GM18526 (cell line): ENCODE data around the gene ENTPD3.
A peak's percentile ranks its signal among the peaks of the same experiment; 100 is the strongest.

ENCODE experiments used
- POLR2A ChIP-seq: IDR thresholded peaks from 3 replicates; pipeline ENCODE4 v1.6.1; 2011; ENCODE audit not compliant: insufficient read length; ENCODE audit errors: extremely low read depth

Gene ENTPD3

DNA sequence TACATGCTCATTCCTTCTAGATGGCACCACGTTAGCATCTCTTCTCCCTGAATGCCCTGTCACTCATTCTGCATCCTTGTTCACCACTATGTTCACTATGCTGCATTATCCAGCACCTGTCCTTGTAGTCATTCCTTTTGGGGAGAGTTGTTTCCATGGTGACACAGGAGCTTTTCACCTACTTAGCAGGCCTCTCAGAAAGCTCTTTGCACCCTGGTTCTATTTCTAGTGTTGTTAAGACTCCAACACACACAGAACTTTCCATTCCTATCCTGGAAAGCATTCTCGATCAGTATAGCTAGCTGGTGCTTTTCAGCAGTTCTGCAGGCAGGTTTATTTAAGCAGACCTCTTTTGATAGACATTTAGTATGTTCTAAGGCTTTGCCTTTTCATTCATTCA is 63.5 kb downstream of the ENTPD3 start:
- no peak for TF ChIP-seq POLR2A

DNA sequence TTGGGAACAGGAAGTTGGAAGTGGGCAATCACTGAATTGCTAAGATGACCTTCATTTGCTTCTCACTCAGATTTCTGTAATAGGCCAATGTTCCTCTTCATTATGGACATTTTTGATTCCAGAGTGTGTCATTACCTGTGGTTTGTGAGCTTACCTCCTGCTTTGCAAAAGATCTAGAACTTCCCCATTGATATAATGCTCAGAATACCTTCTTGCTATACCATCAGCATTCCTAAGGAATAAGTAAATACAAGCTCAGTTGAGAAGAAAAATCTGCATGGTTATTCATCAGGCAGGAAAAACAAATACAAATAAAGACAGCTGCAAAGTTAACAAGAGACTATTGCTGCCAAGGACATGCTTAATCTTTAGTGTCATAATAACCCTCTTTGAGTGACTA is 64.6 kb downstream of the ENTPD3 start:
- no peak for TF ChIP-seq POLR2A

DNA sequence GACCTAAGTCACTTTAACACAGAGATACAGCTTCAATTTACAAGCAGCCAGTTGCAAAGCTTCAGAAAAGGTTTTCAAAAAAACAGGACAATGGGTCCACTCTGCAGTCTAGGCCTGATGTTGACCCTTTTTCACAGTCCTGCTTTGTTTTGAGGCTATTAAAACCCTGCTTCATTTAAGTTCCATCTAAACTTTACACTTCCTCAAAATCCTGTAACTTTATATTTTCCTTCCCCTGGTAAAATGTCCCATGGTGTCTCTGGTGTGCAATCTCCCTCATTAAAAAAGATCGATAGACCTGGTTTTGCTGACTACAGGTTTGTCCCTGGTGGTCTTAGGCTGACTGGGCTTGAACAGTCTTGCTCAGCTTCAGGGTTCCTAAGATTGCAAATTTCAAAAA is 65.1 kb downstream of the ENTPD3 start:
- TF ChIP-seq POLR2A = no peak

- no peak for TF ChIP-seq POLR2A
These were observed 65.5 kb downstream of the ENTPD3 start for GRCh38 chr3:40452562-40452875.

DNA sequence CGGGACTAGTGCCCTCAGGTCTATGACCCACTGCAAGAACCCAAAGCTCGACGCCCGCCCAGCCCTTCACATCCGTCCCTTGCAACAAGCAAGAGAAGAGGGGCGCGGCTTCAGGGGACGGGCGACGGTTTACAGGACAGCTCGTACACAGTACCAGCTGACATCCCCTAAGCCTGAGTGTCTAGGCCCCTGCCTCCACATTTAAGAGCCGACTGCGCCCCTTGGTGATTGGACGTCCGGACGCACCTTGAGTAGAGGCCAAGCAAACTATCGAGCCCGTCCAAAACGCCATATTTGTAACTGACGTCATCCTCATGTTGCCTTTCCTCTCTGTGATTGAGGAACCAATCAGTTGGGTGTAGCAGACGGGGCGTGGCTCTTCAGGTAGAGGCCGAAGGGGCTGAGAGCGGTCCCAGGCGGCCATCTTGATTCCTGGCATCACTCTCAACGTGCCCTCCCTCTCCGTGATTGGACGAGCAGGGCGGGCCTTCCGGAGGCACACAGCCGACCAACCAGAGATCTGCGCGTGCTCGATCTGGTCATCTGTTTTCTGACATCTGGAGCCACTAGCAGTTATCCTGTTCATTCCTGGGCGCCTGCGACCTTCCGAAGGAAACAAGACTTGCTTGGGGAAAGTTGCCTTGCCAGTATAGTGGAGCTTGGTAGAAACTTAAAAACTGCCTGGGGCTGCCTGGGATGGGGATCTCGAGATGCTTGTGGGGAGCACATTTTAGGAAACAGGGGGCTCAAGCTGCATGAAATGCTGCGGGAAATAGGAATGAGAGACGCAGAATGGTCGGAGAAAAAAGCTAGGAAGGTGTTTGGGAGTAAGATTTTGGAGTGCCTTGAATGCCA is 66.1 kb downstream of the ENTPD3 start:
- peak; percentile 80 for TF ChIP-seq POLR2A

- TF ChIP-seq POLR2A = no peak
These were observed 66.9 kb downstream of the ENTPD3 start for GRCh38 chr3:40453933-40454332.

DNA sequence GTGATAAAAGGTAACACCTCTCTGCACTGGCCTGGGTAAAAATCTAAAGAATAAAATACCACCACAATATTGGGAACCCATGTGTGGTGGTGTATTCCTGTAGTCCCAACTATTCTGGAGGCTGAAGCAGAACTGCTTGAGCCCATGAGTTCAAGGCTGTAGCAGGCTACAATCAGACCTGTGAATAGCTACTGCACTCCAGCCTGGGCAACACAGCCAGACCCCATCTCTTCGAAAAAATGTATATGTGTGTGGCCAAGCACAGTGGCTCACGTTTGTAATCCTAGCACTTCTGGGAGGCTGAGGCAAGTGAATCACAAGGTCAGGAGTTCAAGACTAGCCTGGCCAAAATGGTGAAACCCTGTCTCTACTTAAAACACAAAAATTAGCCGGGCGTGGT is 68.3 kb downstream of the ENTPD3 start:
- no peak for TF ChIP-seq POLR2A

GRCh38 chr3:40456279-40456939 is 69.4 kb downstream of the ENTPD3 start:
- TF ChIP-seq POLR2A = no peak

- peak; percentile 98 for TF ChIP-seq POLR2A
These were observed 70.2 kb downstream of the ENTPD3 start, which contains the start of gene RPL14 for GRCh38 chr3:40456940-40457823. Gene RPL14, plus strand, starts transcription at chr3:40457339. Its CDS starts 133 bp downstream, at chr3:40457472.

GRCh38 chr3:40458473-40458872 is 71.5 kb downstream of the ENTPD3 start:
- TF ChIP-seq POLR2A = no peak

DNA sequence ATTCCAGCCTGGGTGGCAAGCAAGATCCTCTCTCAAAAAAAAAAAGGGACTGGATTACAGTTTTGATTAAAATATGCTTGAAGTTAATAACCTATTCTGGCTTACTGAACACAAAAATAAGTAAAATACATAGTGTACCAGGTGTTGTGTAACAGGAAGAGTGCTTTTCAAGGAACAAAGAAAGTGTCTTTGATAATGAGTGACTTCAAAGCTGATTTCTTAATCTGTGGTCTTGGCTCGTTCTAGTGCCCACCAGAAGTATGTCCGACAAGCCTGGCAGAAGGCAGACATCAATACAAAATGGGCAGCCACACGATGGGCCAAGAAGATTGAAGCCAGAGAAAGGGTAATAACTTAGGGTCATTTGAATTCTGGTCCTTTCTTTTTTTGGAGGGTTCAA is 74.2 kb downstream of the ENTPD3 start:
- no peak for TF ChIP-seq POLR2A

GRCh38 chr3:40463579-40463978 is 76.6 kb downstream of the ENTPD3 start:
- TF ChIP-seq POLR2A = no peak

DNA sequence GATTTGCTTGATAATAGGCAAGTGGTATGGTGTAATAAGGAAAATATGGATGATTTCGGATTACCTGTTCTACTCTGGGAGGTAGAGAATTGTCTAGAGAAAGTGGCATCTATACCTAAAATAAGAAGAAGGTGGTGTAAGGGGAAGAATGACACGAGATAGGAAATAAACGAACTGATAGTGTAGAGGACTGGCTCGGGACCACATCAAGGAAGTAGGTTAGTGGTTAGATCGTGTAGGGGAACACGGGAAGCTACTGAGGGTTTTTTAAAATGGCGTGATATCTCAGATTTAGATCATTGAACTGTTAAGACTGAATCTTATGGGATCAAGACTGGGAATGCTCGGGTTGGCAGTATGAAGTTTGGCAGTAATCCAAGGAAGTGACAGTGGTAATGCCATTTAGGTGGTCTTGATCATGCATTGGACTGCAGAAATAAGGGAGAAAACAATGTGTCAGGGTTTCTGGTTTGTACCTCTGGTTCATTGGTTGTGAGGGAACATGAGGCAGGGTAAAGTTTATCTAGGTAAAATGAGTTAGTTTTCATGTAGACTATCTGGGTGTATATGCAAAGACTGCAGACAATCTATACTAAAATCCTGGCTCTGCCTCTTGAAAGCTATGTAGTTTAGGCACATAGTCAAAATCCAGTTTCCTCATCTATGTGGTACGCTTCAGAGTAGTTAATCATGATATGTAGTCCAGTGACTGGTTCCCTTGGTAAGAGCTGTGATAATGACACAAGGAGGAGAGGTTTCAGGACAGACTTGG is 77.5 kb downstream of the ENTPD3 start:
- no peak for TF ChIP-seq POLR2A

GRCh38 chr3:40465111-40465407 is 78.1 kb downstream of the ENTPD3 start:
- TF ChIP-seq POLR2A = no peak

DNA sequence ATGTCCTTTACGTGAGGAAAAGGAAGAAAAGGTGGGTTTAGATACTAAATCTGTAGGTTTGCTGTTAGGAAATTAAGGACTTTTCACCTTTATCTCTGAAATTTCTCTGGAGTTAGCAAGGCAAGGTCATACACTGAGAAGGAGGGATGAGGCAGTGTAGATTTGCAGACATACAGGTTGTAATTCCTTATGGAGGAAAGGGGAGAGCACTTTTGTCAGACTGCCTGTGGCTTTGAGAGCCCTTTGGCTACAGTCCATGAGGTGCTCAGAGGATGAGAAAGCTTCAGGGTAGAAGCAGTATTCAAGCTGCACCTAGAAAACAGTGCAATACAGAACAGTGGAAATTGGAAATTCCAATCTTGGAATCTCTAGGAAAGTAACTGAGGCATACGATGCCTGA is 78.5 kb downstream of the ENTPD3 start:
- no peak for TF ChIP-seq POLR2A
